Stimulated activated CD8-positive, alpha-beta memory T cell treated with anti-CD3 and anti-CD28 coated beads, Interleukin-4, amount 100 ng/mL, for 4 hours (primary cell): ENCODE measurements around the gene RNF7.
"Not testable (repeated sequence)": the region's sequence is repeated elsewhere in the genome, so short reads cannot be mapped to it uniquely, and the experiment has no call there.

Experiments
- DNase-seq, 2 donors: peaks; one replicate each; pipeline ENCODE4 v3.0.0-alpha.2; 2020; ENCODE audit warnings: low read depth in 2 of 2, low spot score in 1 of 2

RNF7 gene

DNA sequence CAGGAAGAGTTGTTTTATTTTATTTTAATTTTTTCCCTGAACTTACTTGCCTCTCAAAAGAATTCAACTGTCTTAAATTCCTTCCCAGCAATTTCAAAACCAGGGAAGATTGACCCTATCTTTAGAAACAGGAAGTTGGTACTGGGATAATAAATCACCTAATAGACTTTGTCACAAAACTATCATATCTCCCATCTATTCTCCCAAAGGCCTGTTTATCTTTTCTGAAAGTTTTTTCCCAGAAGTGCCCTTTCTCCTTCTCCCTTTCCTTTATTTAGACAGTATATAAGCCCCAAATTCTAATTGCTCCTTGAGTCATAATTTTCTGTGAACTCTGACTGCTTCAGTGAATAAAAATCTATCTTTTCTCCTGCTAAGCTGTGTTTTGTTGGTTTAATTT is 2.9 kb upstream of the RNF7 start:
- DNase-seq = no peak

DNA sequence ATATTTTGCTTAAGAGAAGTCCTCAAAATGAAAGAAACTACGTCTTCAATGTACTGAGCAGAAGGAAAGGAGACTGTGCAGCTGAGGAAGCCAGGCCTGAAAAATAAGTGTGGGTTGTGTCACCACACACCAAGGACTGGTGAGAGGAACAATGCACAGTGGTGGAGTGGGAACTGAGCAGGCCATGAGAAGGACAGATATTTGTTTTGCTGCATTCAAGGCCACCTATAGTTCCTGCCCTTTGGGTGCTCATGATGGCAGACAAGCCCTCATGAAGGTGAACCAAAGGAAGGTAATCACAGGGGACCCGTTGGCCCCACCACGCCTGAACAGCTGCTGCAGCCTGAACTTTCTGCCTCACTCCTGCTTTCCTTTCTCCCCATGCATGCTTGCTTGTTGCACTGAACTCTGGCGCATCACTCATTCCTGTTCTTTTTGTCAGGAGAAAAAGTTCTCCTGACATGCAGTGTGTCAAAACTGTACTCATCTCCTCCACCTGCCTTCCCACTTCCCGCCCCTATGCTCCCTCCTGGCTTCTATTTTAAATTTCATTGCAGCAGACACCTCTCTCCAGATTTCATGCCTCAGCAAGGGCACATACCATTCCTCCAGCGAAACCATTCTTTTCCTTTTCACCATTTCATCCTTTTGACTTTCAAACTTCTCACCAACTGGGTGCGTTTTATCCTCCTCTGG is 2.2 kb upstream of the RNF7 start:
- DNase-seq = no peak

DNA sequence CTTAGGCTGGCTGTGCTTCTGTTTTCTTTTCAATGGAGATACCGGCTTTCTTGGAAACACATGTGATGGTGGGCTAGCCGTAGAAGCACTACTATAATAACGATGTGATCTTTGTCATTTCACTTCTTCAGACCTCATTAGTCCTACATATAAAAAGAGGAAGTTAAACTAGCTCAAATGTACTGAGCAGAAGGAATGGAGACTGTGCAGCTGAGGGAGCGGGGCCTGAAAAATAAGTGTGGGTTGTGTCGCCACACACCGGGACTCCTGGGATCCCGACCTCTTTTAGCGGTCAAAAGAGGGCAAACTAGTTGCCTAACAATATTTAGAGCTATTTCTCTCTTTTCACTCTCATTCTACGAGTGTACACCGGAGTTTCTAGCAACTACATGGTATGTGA is 1.0 kb upstream of the RNF7 start:
- no peak for DNase-seq

DNA sequence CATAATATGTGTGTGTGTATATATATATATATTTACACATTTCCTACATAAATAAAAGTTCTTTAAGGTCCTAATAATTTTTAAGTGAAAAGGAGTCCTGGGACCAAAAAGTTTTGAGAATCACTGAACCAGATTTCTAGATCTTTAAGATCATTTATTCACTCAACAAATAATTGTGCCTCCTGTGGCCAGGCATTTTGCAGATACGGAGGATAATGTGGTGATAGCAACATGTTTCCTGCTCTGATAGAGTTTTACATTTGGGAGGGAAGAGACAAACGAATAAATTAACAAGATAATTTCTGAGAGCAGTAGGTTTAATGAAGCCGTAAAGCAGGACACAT is 448 bp upstream of the RNF7 start:
- DNase-seq = no peak

DNA sequence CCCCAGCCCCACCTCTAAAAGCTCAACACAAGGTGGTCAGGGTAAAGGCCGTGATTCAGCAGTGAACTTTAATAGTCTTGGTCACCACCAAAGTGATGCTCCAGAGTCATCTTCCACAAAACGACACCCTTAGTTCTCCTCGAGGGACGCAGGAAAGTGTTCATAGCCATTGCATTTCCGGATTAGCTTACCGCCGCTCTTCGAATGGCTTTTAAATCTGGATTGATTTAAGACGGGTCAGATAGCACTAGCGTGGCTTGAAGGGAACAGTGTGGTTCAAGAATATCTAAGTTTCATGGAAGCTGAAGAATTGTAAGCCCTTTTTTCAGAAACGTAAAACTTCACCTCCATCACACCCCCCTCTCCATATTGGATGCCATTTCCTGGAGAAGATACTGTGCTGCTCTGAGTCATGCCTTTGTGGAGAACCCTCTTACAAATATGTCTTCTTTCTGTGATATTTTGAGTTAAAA is 829 bp downstream of the RNF7 start:
- DNase-seq = peak in 1 of 2 donors; percentile 7

DNA sequence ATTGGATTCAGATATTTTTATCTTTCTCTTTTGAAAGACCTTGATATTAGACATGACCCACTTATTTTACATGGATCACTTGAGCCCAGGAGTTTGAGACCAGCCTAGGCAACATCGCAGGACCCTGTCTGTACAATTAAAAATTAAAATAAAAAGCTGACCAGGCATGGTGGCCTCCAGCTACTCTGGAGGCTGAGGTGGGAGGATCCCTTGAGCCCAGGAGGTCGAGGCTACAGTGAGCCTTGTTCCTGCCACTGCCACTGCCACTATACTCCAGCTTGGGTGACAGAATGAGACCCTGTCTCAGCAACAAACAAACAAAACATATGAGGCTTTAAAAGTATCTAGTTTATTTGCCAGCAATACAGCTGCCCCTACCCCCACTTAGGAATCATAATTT is 1.6 kb downstream of the RNF7 start:
- no peak for DNase-seq

DNA sequence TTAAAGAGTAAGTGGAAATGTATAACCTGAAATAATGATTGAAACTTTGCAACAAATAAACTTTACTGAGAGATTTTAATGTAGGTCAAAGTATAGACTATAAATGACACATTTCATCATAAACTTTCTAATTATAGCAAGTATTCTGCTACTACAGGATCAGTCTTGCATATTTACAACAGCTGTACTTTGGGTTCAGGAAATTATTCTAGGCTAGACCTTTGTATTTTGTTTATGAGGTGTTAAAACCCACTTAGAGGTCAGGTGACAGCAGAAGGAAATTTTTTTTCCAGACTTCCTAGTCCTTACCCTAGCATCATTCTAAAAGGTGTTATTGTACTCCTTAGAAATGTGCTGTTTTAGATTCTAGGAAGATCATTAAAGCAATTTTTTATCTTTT is 2.3 kb downstream of the RNF7 start:
- DNase-seq = no peak

DNA sequence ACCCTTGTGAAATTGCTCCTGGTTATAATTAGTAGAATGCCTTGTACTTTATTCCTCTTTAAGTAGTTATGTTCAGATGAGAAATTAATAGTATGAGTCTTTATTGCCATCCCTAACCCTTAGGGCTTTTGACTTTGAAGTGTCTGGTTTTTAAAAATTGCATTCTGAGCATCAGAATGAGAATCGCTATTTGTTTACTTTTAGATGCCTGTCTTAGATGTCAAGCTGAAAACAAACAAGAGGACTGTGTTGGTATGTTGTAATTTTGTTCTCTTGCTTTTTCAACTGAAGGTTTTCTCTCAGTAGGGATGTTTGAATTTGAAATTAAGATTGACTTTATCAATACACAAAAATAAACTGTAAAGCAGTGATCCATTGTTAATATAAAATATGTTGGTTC is 5.2 kb downstream of the RNF7 start:
- DNase-seq = no peak

DNA sequence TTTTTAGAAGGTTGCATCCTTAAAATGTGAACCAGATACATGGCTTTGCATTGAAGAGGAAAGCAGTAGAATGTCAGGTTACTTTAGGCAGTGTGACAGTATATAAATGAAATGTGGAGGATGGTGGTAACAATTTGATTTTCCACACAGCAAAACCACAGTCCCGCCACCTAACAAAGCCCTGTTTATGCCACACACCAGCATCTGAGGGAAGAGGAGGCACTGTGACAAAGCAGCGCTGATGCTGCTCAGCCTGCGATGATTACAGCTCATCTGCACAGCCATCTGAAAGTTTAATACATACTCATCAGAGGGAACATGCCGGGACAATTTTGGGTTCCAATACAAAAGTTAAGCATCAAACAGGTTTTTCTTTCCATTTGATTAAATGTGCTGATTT is 8.9 kb downstream of the RNF7 start:
- DNase-seq = no peak

DNA sequence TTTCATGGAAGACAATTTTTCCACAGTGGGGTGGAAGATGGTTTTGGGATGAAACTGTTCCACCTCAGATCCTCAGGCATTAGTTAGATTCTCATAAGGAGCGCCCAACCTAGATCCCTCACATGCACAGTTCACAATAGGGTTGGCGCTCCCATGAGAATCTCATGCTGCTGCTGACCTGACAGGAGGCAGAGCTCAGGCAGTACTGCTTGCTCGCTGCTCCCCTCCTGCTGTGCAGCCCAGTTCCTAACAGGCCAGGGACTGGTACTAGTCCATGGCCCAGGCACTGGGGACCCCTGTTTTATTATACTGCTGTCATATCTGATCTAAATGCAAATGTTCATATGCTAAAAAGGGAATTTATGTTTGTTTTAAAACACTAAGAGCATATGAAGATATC is 15.3 kb downstream of the RNF7 start:
- DNase-seq = no peak

DNA sequence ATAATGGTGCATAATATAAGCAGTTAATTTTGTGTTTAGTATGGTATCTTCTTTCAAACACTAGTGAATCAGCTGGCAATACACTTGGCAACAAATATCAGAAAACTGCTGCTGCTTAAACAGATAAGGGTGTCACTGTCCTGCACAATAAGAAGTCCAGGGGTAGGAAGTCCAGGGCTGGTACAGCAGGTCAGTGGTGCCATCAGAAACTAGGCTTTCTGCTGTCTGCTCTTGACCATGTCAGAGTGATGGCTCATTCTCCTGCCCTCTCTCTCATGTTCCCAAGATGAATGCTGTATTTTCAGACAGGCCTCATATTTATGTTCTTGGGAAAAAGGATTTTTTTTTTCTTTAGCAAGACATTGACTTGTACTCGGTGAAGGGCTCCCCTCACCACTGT is 15.9 kb downstream of the RNF7 start:
- no peak for DNase-seq

DNA sequence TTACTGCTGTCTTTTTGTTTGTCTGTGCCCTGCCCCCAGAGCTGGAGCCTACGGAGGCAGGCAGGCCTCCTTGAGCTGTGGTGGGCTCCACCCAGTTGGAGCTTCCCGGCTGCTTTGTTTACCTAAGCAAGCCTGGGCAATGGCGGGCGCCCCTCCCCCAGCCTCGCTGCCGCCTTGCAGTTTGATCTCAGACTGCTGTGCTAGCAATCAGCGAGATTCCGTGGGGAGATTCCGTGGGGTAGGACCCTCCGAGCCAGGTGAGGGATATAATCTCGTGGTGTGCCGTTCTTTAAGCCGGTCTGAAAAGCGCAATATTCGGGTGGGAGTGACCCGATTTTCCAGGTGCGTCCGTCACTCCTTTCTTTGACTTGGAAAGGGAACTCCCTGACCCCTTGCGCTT is 24.5 kb downstream of the RNF7 start:
- not testable (repeated sequence) for DNase-seq

DNA sequence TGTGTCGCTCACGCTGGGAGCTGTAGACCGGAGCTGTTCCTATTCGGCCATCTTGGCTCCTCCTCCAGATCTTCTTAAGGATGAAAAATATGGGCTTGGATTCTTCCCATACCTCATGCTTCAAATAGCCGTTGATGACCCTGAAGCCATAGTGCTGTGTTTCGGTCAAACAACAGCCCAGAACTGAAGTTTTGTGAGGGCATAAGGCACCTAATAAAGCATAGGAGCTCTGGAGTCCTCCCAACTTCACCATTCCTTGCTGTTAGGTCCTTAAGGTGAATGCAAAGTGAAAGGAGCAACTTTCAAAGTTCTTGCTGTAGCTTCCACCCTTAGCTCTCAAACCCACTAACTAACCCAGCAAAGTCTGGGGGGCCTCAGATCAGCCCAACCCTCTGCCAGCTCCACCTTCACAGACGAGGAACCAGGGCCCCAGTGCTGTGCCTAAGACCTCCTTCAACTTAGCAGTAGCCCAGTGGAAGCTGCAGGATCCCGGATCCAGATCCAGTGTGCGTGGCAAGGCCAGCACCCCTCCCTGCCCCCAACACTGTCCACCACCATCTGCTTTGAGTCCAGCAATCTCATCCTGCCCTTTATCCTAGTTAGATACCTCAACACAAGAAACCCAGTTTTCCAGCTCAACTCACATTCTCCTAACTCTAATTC is 25.1 kb downstream of the RNF7 start, which contains the start of gene GRK7:
GRK7 (plus strand) TSS at position 321 of the 663 bp plus-strand sequence. CDS start 14,877 bp downstream, outside the sequence.
- no peak for DNase-seq

DNA sequence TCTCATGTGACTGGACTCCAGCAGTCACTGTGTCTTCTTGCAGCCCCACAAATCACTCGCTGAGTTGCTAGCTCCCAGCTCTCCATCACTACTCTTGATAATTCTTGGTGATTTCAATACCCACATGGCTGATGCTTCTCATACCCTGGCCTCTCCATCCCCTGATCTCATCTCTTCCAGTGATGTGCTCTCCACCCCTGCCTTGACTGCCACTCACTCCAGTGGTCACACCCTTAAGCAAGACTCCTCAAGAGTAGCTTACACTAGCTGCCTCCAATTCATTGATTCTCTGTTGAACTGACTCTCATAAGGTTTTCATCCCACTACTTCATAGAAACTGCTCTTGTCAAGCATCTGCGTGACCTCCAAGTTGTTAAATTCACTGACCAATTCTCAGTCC is 25.9 kb downstream of the RNF7 start:
- DNase-seq = no peak

DNA sequence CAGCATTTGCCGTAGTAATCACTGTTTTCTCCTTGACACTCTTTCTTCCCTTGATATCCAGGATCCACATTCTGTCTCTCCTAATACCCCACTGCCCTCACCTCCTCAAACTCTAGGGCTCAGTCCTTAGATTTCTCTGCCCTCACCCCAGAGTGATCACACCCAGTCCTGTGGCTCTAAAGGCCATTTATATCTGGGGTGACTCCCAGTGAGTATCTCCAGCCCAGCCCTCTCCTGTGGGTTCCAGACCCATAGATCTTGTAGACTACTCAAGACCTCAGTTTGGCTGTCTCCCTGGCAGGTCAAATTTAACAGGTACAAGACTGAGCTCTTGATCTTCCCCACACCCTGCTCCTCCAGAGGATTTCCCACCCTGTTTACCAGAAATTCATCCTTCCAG is 26.4 kb downstream of the RNF7 start:
- DNase-seq = no peak

DNA sequence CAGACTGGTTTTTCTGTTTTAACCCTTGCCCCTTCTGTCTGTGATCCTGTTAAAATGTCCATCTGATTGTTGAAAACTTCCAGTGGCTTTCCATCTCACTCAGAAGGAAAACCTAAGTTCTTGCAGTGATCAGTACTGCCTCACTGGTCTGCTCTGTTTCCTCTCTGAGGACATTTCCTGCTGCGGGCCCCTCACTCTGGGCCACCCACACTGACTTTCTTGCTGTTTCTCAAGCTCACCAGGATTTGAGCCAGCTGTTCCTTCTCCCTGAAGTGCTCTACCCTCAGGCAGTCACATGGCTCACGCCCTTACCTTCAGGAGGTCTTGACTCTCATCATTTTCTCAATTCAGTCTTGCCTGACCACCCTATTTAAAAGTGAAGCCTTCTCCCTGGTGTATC is 26.9 kb downstream of the RNF7 start:
- no peak for DNase-seq

DNA sequence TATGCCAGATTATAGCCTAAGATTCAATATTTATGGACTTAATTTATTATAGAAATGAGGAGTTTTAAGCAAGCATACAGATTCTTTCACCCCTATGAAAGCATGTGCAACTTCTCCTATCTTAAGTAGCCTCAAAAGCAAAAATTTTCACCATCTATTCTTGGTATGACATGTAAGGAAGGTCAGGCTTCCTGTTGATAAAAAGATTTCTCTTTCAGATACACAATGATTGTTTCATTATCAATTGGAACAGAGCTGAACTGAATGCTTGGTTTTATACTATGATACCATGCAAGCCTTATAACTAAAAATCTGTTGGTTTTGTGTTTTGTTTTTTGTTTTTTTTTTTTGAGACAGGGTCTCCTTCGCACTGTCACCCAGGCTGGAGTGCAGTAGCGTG is 29.0 kb downstream of the RNF7 start:
- DNase-seq = no peak

DNA sequence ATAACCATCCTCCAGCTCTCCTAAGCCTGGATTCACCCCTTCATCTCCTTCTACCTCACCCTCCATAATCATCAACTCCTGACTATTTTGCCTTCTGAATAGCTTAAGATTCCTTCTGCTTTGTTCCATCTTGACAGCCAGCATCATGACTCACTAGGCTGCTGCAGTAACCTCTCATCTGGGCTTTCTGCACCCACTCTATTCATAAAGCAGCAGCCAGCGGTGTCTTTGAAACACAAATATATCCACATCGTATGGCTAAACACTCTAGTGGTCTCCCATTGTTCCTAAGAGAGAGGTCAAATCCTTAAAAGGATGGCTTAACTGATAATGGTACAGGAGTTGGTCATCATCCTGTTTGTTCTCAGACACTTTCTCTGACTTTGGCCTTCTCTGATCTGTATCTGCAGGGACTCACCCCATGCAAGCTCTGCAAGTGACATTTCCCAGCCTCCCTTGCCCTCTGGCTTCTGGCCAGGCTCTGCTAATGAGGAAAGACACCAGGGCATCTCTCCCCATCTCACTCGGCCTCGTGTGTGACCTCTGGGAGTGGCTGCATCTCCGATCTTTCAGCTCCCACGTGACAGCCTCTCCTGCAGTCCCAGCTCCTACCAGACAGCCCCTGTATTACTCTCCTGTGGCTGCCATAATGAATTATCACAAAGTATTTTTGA is 31.3 kb downstream of the RNF7 start:
- no peak for DNase-seq

DNA sequence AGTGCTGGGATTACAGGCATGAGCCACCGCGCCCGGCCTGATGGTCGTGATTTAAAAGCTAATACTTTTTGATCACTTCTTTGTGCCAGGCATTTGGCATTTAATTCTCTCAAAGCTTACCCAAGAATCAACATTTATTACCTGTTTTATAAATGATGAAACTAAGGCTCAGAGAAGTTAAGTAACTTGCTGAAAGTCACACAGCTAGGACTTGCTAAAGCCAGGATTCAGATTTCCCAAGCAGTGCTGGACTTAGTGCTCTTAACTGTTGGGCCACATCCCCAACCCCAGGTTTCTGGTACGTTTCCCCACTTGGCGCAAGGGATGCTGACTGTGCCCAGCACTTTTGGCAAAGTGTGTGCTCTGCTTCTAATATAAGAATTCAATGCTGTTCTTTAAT is 35.6 kb downstream of the RNF7 start:
- no peak for DNase-seq

DNA sequence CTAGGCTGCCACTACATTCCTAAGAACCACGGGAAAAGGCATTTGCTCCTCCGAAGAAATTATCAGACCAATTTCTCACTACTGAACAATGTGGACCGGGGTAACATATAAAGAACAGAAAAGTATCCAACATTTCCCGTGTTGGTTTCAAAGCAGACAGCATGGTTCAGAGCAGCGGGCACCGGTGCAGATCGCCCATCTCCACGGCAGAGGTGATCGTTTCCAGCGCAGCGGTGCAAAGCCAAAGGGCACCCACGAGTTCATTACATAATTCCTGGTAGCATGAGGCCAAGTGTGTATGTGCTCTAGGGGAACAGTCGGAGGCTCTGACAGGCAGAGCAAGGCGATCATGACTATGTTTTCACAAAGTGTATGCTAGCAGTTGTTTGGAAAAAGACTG is 38.3 kb downstream of the RNF7 start:
- DNase-seq = no peak

DNA sequence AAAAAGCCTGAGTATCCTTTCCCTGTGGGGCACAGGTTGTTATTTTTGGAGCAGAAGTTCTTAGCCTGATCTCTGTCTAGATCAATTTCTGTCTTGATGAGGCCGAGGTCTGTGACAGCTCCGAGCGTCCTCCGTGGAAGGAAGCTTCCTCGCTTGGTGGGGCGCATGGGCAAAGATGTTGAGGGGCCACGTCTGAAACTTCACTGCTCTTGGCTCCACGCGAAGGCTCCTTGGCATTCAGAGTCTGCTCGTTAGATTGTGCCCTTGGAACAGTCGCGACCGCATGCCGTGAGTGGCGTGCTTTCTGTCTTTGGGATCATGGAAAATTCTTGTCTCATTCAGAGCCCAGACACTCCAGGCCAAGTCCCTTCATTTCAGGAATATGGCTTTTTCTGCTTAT is 38.8 kb downstream of the RNF7 start:
- no peak for DNase-seq
